HG03469 (cell line): ENCODE results near the gene NFATC2.

Experiments
- ATAC-seq: cut with Tn5 transposase; IDR thresholded peaks from one replicate; pipeline ENCODE4 v1.9.1; 2021; ENCODE audit warnings: mild to moderate bottlenecking, moderate library complexity, moderate number of reproducible peaks; ENCODE audit not compliant: unreplicated experiment

NFATC2 gene

DNA sequence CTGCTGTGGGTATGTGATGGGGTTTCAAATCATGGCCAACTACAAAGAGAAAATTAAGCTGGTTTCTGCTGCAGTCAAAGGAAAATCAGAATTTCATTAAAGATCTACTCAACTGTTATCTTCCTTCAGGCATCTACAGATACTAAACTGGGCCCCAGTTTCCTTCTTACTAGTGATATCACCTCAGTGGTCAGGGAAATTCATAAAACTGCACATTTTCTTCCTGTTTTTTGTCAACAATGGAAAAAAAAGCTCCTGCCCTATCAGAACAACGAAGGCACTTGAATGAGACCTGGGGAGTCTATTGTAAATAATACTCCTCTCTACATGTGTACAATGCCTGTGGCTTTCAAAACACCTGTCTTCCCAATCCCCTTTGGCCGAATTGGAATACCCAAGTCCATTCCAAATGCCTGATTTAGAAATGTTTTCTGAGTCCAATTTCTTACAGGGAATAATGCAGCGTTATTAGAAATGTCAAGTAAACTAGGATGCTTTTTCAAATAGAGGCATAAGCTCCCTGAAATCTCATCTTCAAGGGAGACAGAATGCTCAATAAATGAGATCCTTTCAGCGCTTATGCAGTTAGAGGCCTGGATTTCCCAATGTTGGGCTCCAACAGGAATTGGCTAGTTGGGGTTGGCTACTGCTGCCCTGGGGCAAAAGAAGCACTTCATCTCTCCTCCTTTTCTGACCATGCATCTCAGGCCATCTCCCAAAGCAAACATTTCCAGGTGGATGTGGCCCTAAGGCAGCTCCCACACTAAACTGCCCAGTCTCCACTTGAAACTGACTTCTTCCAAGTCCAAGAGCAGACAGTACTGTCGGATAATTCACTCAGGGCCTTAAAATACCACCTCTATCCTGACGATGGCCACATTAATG is 143.3 kb downstream of the NFATC2 start:
- no peak for ATAC-seq

DNA sequence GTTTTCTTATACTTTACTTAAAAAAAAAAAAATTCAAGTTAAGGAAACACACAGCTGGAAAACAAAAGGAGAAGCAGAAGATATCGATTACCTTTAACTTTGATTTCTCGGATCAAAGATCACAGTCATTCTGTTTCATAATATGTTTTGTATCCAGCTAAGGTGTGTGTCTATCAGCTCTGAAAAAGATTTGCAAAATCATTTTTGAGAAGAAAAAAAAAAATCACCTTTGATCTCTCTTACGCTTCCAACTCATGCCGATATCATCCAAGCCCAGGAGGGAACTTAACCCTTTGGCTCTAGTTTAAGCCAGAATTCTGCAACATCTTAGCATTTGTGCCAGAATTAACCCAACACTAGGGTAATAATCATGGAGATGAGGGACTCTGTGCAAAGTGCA is 144.0 kb downstream of the NFATC2 start:
- ATAC-seq: no peak

DNA sequence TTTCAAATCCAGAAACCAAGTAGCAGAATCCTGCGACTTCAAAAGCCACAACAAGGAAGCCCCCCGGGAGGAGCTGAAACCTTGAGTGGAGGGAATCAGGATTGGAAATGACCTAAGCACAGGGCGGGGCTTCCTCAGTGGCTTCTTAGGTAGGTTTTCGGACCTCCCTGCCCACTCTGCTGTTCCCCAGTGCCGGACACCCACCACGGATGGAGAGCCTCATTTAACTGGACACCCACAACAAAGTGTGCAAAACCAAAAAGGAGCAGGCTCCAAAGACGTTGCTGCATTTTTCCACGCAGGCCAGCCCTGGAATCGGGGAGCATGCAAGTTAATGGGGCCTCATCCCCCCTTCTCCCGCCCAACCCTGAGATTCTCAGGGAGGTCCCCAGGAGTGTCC is 144.4 kb downstream of the NFATC2 start:
- no peak for ATAC-seq

DNA sequence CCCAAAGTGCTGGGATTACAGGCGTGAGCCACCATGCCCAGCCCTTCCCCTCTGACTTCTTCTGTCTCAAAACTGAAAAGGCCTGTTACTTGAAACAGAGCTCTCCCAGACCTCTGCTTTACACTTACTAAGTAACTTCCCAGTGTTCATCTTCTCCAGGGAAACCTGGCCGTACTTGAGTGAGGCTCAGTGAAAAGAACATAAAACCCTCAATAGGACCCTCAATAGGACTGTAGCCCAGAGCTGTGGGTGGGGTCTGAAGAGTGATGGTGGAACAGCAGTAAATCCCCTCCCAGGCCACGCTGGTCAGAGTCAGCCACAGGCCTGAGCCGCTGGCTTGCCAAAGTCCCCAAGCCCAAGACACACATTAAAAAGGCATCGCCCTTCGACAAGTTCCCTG is 145.4 kb downstream of the NFATC2 start:
- ATAC-seq: no peak

DNA sequence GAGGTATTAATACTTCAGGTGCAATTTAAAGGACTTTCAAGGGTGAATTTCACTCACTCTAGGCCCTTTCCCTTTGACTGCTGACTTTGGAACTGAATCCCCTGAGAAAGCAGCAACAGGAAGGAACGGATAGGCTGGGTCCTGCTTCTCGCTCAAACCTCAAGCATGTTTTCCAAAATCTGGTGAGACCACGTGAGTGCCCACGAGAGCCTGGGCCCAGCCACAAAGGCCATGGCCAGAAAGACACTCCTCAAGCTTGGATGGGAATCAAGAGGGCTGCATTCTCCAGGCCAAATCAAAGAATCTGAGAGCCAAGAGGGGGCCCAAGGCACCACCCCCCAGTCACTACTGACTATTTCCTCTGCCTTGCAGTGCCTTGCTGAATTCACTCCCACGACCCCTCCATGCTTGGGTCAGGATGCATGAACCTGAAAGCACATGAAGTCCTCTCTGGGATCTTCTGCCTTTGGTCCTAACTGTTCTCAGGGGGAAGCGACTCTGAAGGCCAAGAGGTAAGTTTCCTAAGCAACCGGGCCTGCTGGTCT is 146.1 kb downstream of the NFATC2 start:
- ATAC-seq: no peak

DNA sequence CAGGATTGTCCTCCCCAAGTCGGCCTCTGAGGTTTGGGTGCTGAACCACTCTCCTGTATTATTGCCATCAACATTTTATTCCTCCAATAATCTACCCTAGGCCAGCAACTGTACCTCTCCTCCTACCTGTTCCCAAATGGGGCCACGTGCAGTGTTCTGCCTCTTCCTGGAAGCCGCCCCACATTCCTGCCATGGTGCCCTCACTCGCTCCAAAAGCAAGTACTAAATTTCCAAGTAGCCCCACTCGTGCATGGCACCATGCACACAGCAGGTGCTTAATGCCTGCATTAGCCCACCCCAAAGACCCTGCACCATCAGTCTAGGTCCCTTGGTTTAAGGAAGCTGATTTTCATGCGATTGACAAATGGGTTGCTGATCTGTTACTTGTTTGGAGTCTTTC is 147.8 kb downstream of the NFATC2 start:
- ATAC-seq: no peak

DNA sequence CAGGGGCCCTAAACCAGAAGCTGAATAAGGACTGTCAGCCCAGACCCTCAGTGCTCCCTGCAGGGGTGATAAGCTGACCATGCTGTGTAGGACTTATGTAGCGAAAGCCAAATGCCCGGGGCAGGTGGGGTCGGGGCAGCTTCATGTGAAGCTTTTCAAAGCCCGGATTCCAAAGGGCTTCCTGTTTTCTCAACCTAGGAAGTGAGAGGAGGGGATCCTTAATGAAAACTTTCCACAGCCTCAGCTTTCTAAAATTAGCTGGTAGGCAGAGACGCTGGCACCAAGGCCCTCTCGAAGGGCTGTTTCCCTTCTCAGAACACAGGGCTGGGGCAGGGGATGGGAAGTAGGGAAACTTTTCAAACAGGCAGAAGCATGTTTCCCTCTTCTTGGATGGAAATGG is 148.9 kb downstream of the NFATC2 start:
- no peak for ATAC-seq

DNA sequence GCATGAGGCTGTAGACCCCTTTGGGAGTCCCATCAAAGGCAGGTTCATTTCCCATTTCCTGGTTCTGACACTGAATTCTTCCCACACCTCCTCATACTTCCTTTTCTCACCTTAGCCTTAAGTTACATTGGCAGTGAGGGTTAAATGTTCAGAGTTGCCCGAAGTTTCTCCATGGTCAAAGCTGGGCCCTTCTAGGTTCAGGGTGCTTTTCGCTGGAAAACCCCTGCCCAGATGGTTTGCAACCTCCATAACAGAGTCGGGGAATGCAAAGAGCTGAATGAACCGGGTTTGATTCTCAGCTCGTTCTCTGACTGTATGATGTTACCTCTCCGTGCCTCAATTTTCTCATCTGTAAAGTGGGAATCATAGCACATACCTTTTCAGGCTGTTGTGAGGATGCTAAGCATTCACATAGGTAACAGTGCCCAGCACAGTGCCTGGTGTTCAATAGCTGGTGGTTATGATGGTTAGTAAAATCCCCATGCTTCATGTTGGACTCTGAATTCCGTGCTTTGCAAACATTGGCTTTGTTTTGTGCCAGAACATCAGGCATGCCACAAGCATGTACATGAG is 149.8 kb downstream of the NFATC2 start:
- ATAC-seq: no peak

DNA sequence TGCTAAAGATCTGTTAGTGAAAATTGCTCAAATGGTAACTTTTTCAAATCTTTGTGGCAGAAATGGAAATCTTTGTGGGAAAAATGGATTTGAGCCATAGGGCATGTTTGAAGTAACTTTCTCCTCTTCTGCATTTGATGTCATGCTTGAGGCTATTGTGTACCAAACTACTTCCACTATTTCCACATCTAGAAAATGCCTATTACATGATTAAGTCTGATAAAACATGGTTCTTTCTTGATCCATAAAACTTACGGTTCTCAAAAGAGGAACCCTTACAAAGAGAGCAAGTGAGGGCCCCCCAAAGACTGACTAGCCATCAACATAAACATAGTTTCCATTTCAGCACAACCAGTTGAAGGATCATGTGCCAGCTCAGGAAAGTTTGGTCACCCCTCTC is 150.6 kb downstream of the NFATC2 start:
- no peak for ATAC-seq

DNA sequence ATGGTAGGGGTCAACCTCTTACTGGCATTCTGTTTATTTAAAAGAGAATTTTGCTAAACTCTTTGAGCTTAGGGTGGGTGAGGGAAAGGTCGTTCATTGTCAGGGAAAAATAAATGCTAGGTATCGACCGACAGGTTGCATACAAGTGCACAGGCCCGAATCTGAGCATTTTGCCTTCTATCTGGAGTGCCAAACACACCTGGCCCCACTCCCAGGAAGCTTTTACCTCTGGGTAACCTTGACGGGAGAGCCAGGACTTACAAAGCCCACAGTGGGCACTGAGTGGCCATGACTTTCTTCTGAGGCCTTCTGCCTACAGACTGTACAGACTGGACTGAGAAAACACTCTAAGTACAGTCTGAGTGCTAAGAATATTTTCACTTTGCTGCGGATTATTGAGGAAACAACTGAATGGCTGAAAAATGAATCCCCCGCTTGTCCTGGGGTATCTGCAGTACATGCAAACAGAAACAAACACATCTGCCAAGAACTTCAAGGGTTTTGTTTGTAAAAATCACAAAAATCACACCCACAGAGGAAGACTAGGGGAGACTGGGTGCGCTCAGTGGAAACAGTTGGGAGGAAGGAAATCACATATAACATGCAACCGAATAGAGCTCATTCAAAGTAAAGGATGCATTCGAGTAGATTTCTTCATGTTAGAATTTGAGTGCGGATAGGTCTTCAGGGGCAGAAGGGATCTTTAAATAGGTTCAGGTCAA is 152.8 kb downstream of the NFATC2 start:
- no peak for ATAC-seq

DNA sequence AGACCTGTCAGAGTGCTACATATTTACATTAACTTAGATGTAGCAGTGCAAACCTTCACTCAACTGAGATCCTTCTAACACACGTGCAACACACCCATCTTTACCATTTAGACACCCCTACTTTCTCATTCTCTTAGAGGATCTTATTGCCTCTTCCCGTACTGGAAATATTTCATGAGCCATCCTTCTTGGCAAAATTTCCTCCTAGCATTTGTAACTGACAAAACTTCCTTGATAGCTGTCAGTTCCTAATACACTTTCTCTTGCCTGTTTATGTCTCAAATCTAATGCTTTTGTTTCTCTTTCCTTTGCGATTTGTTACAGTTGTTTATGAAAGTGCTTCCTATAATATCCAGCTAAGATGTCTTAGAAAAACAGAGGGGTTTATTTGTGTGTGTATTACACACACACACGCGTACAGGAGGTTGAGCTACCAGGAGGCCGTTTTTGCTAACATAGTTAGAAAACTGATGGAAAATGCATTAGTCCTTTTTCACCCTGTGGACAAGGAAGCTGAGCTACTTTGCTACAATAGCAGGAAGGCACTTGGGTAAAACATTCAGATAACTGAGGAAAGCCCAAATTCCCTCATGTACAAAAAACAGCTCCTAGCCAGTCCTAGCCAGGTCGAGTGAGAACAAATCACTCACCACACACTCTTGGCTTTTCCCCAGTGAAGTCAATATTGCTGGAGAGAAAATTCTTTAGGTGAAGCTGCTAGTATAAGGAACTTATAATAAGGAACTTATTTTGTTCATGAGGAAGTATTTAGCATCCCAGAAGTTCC is 153.6 kb downstream of the NFATC2 start:
- ATAC-seq: no peak

DNA sequence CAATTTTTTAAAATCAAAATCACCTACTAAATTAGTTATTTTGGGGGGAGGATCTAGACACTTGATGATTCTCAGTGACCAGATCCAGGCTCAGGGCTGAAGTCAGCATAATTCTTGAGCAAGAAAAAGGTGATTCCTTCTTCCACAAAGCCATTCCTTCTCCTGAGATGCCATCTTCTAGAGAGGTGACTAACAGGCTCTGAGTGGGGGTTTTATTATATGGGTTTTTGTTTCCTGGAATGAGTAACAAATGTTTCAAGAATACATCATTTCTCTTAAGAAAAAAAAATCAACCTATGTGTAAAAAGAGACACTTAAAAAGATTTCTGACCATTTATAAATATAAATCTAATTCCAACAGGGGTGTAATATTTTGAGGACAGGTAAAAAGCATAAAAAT is 154.3 kb downstream of the NFATC2 start:
- ATAC-seq: no peak

DNA sequence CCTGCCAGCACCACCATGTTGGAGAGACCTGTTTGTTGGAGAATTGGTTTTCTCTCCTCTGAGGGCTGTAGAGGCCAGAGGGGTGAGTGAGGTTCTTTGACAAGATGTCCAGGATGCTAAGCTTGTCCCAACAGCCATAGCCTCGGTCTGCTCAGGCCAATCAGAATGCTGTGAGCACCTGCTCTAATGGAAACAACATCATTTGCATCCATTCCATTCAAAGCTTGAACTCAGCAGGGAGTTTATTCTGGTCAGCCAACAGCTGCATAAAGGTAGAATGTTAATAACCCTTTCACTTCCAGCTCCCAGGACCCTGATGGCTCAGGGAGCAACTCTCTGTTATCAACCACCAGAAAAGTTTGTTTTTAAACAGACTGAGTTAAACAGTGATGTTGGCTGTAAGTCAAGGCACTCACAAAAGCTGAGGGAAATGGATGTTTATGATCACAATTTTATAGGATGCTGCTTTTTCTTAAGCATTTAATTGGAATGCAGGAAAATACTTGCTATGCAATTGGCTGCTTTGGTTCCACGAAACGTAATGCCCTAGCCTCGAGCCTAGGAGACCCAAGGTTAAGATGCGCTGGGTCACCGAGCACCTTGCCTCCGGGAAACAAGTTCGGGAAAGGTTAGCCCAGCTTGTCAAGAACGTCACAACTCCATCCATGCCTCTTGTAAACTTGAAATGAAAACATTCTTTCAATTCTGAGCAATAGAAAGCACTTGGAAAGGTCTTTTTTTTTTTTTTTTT is 155.2 kb downstream of the NFATC2 start:
- ATAC-seq: no peak

DNA sequence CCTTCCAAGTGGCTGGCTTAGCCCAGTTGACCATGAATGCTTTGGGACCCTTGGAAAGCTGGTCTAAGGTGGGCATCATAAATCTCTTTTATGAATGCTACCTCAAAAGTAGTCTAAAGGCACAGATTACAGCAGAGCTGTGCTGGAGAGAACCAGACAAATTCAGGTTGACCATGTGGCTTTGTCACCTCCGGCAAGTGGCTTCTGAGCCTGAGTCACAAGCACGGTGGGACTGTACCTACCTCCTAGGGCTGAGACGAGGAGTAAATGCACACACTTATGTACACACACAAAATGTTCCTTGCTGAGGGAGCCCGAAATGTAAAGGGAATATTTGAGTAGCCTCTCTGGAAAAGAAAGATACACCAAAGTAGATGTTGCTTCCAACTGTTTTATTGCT is 155.9 kb downstream of the NFATC2 start:
- no peak for ATAC-seq

DNA sequence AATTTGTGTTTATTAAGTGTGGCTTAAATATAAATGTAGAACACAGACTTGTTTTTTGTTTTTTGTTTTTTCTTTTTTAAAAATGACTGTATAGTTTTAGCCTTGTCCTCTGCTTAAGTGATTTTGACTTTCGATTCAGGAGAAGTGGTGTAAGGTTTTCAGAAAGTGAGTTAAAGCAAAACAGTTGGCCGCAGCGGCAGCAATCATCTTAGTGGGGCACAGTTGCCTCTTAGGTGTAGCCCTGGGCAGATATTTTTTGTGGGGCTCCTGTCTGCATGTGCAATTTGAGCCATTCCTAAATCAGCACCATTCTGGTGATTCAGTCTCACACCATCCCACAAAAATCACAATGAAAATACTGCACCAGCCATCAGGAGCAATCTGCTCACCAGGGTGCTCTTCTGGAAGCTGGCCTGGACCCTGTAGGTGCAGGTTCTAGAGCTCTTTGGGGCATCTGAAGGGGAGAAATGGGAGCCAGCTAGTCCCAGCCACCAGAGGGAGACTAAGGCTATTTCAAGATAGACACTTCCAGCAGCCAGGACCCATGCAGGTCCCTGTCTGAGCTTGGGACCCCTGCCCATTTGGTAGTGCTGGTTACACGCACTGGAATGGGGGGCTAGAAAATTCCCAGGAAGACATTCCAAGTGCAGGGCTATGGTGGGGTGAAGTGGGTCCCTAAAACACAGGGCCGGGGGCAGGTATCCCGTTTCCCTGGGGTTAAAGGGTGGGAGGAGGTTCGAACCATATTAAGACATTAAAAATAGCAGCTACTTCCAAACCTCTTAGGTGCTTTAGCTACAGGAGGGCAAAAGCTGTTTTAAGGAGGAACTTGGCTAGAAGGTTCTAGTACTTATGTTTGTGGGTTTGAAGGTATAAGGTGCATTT is 156.6 kb downstream of the NFATC2 start:
- ATAC-seq: no peak

DNA sequence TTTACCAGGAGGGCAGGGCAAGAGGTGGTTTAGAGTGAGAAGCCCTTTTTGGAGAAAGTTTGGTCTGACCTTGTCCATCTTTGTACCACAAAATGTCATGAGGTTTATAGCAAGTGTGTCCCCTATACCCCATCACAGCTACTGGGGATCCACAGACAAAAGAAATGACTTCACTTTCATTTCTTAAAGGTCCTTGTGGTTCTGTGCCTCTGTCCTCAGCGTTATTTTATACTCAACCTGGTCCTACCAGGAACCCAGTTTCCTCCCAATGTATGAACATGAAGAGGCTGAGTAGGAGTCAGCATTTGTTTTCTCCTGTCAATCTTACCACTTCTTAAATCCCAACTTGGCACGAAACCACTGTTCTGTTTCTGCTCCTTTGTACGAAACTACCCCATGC is 157.6 kb downstream of the NFATC2 start:
- no peak for ATAC-seq

DNA sequence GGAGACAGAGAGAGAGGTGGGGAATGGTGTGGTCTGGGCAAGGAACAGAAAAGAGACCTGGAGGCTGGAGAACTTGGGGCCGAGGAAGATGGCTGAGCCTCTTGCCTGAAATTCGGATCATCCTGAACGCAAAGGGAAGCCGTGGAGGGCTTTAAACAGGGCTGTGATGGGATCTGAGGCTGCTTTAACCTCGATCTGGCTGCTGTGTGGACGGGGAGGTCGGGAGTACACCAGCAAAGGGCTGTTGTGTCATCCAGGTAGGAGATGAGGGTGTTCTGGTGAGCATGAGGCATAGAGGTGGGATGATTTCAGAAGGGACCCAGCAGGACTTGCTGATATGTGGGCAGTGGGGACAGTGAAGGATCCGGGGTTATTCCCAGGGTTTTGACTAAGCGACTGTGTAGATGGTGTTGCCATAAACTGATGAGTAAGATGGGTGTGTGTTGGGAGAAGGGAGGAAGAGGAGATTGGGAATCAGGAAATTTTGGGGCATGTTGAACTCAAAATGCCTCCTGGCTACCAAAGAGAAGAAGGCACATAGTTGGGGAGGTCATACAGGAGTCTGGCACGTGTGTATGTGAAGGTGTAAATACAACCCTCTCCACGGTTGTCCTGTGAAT is 158.5 kb downstream of the NFATC2 start:
- no peak for ATAC-seq

DNA sequence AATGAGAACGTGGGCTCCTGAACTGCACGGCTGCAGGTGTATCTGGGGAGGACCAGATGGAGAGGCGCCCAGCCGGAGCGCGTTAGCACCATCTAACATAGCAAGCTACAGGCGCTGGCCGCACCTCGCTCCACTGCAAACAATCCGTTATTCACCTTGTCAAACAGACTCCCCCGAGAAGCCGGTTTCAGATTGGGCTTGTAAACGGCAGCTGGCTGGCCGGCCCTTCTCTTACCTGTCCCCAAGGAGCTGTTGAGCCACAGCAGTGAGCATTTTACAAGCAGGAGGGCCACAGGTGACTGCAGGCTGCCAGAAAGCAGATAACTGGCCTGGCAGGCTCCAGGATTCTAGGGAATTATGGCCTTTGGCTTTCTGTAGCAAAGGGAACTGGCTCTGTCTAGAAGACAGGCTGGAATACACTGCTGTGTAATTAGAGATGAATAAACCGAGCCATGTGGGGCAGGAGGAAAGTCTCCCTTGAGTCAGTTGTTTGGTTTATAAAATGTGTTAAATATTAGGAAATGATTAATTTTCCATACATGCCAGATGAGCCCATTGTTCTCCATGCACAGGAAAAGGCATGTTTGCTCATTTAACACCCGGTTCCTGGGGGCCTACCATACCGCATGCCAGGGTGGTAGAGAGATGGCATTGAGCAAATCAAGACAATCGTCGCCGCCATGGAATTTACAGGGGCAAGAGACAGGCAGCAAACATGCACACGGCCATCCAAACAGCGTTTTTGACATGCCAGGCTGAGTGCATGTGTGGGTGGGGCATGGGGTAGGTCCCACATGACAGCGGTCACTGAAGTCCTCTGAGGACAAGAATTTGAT is 159.3 kb downstream of the NFATC2 start:
- ATAC-seq: no peak
